Measurements from ENCODE around the gene IFT80.

IFT80 gene

GRCh38 chr3:160399125-160400029 lies at the start of gene IFT80, which contains the start of gene SMC4:
Gene IFT80, minus strand, starts transcription at chr3:160399225. Its CDS starts 14,625 bp downstream, at chr3:160384600.
Gene SMC4, plus strand, starts transcription at chr3:160399650. Its CDS starts 1,177 bp downstream, at chr3:160400827.
- Histone ChIP-seq H3K9me3 (ENCODE audit: low read length) (no peaks in the 10 kb centered on the region), H3K9ac (ENCODE audit: low read length) (peak within 1 kb of the TSS; percentile 90), H3K27me3 (ENCODE audit: insufficient read depth, low read length) (no peaks in the 10 kb centered on the region), H3K36me3 (ENCODE audit: insufficient read depth, low read length) (peaks cover 47% of the 10 kb centered on the region), H3K4me3 (ENCODE audit: low read depth, low read length, poor library complexity, severe bottlenecking) (peak within 1 kb of the TSS; percentile 84), H3K27ac (ENCODE audit: low read depth, low read length, poor library complexity, severe bottlenecking) (peak within 1 kb of the TSS; percentile 89), H3F3A (ENCODE audit: insufficient read depth, low read length) (no peaks in the 10 kb centered on the region), H2AFZ (ENCODE audit: low read length) (peak within 1 kb of the TSS; percentile 77; the same call in 1 of the 2 replicates), H3K4me1 (ENCODE audit: insufficient read depth, low read length, severe bottlenecking) (peaks cover 54% of the 10 kb centered on the region), H3K79me2 (ENCODE audit: insufficient read depth, low read length) (peaks cover 80% of the 10 kb centered on the region), H3K9me2 (ENCODE audit: low read depth, low read length) (no peaks in the 10 kb centered on the region), H4K20me1 (ENCODE audit: insufficient read depth, low read length) (no peaks in the 10 kb centered on the region), H3K4me2 (ENCODE audit: low read length) (peak within 1 kb of the TSS; percentile 93)
- no peak for TF ChIP-seq EZH2 (IDR thresholded peaks at IDR 0.05; ENCODE audit: borderline replicate concordance, low read length)
- no peak for TF ChIP-seq CTCF (IDR thresholded peaks at IDR 0.05; ENCODE audit: low read length)

- H3K79me2 ChIP-seq (ENCODE audit: insufficient read depth, low read length), result peaks cover 63% of the 10 kb centered on the region
- H3K4me2 ChIP-seq (ENCODE audit: low read length), result peak overlapping the region; percentile 82
- H3K27me3 ChIP-seq (ENCODE audit: insufficient read depth, low read length), result no peaks in the 10 kb centered on the region
- H3K9me3 ChIP-seq (ENCODE audit: low read length), result no peaks in the 10 kb centered on the region
- H4K20me1 ChIP-seq (ENCODE audit: insufficient read depth, low read length), result no peaks in the 10 kb centered on the region
- TF ChIP-seq EZH2 (IDR thresholded peaks at IDR 0.05; ENCODE audit: borderline replicate concordance, low read length), result no peak
- TF ChIP-seq CTCF (IDR thresholded peaks at IDR 0.05; ENCODE audit: low read length), result no peak
- H2AFZ ChIP-seq (ENCODE audit: low read length), result no peak overlapping the region
- no peak overlapping the region for H3K27ac ChIP-seq (ENCODE audit: low read depth, low read length, poor library complexity, severe bottlenecking)
- H3K4me3 ChIP-seq (ENCODE audit: low read depth, low read length, poor library complexity, severe bottlenecking), result peak overlapping the region; percentile 93
- H3K9ac ChIP-seq (ENCODE audit: low read length), result peak overlapping the region; percentile 95
- H3K9me2 ChIP-seq (ENCODE audit: low read depth, low read length), result no peaks in the 10 kb centered on the region
- peaks cover 51% of the 10 kb centered on the region for H3K36me3 ChIP-seq (ENCODE audit: insufficient read depth, low read length)
- no peaks in the 10 kb centered on the region for H3F3A ChIP-seq (ENCODE audit: insufficient read depth, low read length)
- H3K4me1 ChIP-seq (ENCODE audit: insufficient read depth, low read length, severe bottlenecking), result peaks cover 26% of the 10 kb centered on the region
Observed at GRCh38 chr3:160447544-160447943, 48.5 kb upstream of the IFT80 start.

- no peak overlapping the region for H3K4me3 ChIP-seq (ENCODE audit: low read depth, low read length, poor library complexity, severe bottlenecking)
- H3K27ac ChIP-seq (ENCODE audit: low read depth, low read length, poor library complexity, severe bottlenecking), result no peak overlapping the region
- TF ChIP-seq EZH2 (IDR thresholded peaks at IDR 0.05; ENCODE audit: borderline replicate concordance, low read length) (no peak), CTCF (IDR thresholded peaks at IDR 0.05; ENCODE audit: low read length) (no peak)
Observed at GRCh38 chr3:160446522-160447056, 47.6 kb upstream of the IFT80 start.

More at GRCh38 chr3:160446522-160447056, 47.6 kb upstream of the IFT80 start:
- H3K27me3 ChIP-seq (ENCODE audit: insufficient read depth, low read length), result no peaks in the 10 kb centered on the region
- peak overlapping the region; percentile 82; the same call in 1 of the 2 replicates for H3K4me2 ChIP-seq (ENCODE audit: low read length)
- H3K9ac ChIP-seq (ENCODE audit: low read length), result no peak overlapping the region
- H3K36me3 ChIP-seq (ENCODE audit: insufficient read depth, low read length), result peaks cover 60% of the 10 kb centered on the region
- peaks cover 72% of the 10 kb centered on the region for H3K79me2 ChIP-seq (ENCODE audit: insufficient read depth, low read length)
- H3K4me1 ChIP-seq (ENCODE audit: insufficient read depth, low read length, severe bottlenecking), result peaks cover 26% of the 10 kb centered on the region
- no peaks in the 10 kb centered on the region for H3K9me2 ChIP-seq (ENCODE audit: low read depth, low read length)
- H2AFZ ChIP-seq (ENCODE audit: low read length), result no peak overlapping the region
- H4K20me1 ChIP-seq (ENCODE audit: insufficient read depth, low read length), result no peaks in the 10 kb centered on the region
- no peaks in the 10 kb centered on the region for H3F3A ChIP-seq (ENCODE audit: insufficient read depth, low read length)
- no peaks in the 10 kb centered on the region for H3K9me3 ChIP-seq (ENCODE audit: low read length)

All from OCI-LY1 (cell line).